CD4-positive, alpha-beta T cell treated with Interleukin-1 beta for 1 hour (primary cell): ENCODE results near the gene LHFPL2.
"Not testable (repeated sequence)": the region's sequence is repeated elsewhere in the genome, so short reads cannot be mapped to it uniquely, and the experiment has no call there.

Source experiments
- DNase-seq, 2 donors: peaks; one replicate each; pipeline ENCODE4 v3.0.0-alpha.2; 2020 to 2022

The LHFPL2 gene

GRCh38 chr5:78648359-78649210, at the start of gene LHFPL2:
Gene LHFPL2, minus strand, starts transcription at chr5:78648772. Its CDS starts 138,559 bp downstream, at chr5:78510213.
- DNase-seq: peak in 1 of 2 donors; percentile 33

- no peak for DNase-seq
These were observed 48.1 kb upstream of the LHFPL2 start for GRCh38 chr5:78696637-78697036.

- not testable (repeated sequence) for DNase-seq
These were observed 47.5 kb upstream of the LHFPL2 start for GRCh38 chr5:78696052-78696451.

- DNase-seq: no peak
These were observed 44.8 kb upstream of the LHFPL2 start for GRCh38 chr5:78693339-78693738.

- DNase-seq: no peak
These were observed 42.8 kb upstream of the LHFPL2 start for GRCh38 chr5:78691084-78691960.

- no peak for DNase-seq
These were observed 41.8 kb upstream of the LHFPL2 start for GRCh38 chr5:78690253-78690972.

- no peak for DNase-seq
These were observed 41.1 kb upstream of the LHFPL2 start for GRCh38 chr5:78689540-78690252.

GRCh38 chr5:78687514-78687913, 38.9 kb upstream of the LHFPL2 start:
- DNase-seq: not testable (repeated sequence)

- not testable (repeated sequence) for DNase-seq
These were observed 35.3 kb upstream of the LHFPL2 start for GRCh38 chr5:78683905-78684304.

GRCh38 chr5:78679905-78680304, 31.3 kb upstream of the LHFPL2 start:
- no peak for DNase-seq

- no peak for DNase-seq
These were observed 29.5 kb upstream of the LHFPL2 start for GRCh38 chr5:78677777-78678668.

GRCh38 chr5:78675956-78676730, 27.6 kb upstream of the LHFPL2 start:
- DNase-seq: no peak

- DNase-seq: not testable (repeated sequence)
These were observed 25.3 kb upstream of the LHFPL2 start for GRCh38 chr5:78673827-78674226.

GRCh38 chr5:78672154-78672553, 23.6 kb upstream of the LHFPL2 start:
- DNase-seq: no peak

- no peak for DNase-seq
These were observed 23.0 kb upstream of the LHFPL2 start for GRCh38 chr5:78671609-78672008.

- no peak for DNase-seq
These were observed 22.2 kb upstream of the LHFPL2 start for GRCh38 chr5:78670701-78671269.

GRCh38 chr5:78669331-78669730, 20.8 kb upstream of the LHFPL2 start:
- no peak for DNase-seq

- no peak for DNase-seq
These were observed 19.0 kb upstream of the LHFPL2 start for GRCh38 chr5:78667461-78668103.

GRCh38 chr5:78666975-78667374, 18.4 kb upstream of the LHFPL2 start:
- DNase-seq: not testable (repeated sequence)

- DNase-seq: no peak
These were observed 17.5 kb upstream of the LHFPL2 start for GRCh38 chr5:78666041-78666444.
